Ovary (tissue), 3 donors: ENCODE measurements around the gene STPG1.

ENCODE experiments used
- EP300 ChIP-seq: sonication (generic); formaldehyde crosslinking; IDR thresholded peaks from one replicate; pipeline ENCODE4 v1.6.1; 2017; ENCODE audit warnings: antibody characterized with exemption
- POLR2A ChIP-seq: fragments of 450-650 bp; IDR thresholded peaks from one replicate; pipeline ENCODE4 v1.6.1; 2017; ENCODE audit warnings: antibody characterized with exemption, mild to moderate bottlenecking, moderate library complexity
- TF ChIP-seq, protein P1 (sequence below), 3 donors: fragments of 450-650 bp in 2 of 3; fragments of 200-600 bp in 1 of 3; IDR thresholded peaks; one replicate each; pipeline versions ENCODE4 v1.5.1 to v1.8.0; 2016 to 2022; ENCODE audit warnings: antibody characterized with exemption in 3 of 3, mild to moderate bottlenecking in 1 of 3
- donor health status: DM: no; HTN: no; CAD: no.

DNA sequence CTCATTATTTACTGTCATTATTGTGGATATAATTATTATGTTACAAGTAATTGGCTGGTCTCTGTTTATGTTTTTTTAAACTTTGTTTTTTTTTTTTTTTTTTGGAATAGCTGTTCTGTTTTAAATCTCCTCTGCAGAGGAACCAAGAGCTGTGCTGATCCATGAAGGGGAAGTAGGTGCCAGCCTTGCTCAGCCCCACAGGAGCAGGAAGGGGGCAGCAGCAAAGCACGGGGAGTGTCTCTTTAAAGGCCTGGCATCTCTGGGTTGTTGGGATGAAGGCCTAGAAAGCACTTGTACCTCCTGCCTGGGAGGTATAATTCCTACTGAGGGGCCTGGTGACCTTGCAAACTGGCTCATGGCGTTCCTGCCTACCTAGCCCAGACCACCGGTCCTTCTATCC, 96.9 kb downstream of the STPG1 start:
- TF ChIP-seq, protein P1, sequence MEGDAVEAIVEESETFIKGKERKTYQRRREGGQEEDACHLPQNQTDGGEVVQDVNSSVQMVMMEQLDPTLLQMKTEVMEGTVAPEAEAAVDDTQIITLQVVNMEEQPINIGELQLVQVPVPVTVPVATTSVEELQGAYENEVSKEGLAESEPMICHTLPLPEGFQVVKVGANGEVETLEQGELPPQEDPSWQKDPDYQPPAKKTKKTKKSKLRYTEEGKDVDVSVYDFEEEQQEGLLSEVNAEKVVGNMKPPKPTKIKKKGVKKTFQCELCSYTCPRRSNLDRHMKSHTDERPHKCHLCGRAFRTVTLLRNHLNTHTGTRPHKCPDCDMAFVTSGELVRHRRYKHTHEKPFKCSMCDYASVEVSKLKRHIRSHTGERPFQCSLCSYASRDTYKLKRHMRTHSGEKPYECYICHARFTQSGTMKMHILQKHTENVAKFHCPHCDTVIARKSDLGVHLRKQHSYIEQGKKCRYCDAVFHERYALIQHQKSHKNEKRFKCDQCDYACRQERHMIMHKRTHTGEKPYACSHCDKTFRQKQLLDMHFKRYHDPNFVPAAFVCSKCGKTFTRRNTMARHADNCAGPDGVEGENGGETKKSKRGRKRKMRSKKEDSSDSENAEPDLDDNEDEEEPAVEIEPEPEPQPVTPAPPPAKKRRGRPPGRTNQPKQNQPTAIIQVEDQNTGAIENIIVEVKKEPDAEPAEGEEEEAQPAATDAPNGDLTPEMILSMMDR (IDR thresholded peaks at IDR 0.05): no peak
- TF ChIP-seq POLR2A (no peak), EP300 (no peak)
